ENCODE data around the gene IVD.

DNA sequence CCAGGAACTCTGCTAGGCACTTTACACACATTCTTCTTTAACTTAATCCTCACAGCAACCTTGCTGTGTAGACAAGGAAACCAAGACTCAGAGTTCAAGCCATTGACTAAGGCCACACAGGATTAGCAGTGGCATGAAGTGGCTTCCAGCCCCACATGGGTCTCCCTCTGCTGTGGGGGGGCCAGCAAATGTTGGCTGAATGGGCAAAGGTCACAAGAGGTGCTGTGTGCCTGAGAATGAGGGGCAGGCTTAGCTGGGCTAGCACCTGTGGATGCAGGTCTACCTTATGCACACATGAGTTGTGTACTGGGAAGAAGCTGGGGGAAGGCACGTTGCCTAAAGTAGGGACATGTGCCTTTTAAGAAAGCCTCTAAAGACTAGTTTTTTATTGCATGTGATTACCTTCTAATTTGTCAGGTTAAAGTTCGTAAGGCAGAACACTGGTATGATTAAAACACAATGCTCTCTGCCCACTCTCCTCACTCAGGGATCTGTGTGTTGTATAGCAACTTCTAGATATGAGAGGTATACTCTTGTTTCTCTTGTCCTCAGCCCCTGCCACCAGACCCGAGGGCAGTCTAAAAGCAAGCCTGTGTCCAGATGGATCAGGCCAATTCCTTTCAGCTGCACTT lies 46.0 kb downstream of the IVD start:
- no peak for TF ChIP-seq POLR2A (IDR thresholded peaks at IDR 0.05)
- TF ChIP-seq, protein P1, sequence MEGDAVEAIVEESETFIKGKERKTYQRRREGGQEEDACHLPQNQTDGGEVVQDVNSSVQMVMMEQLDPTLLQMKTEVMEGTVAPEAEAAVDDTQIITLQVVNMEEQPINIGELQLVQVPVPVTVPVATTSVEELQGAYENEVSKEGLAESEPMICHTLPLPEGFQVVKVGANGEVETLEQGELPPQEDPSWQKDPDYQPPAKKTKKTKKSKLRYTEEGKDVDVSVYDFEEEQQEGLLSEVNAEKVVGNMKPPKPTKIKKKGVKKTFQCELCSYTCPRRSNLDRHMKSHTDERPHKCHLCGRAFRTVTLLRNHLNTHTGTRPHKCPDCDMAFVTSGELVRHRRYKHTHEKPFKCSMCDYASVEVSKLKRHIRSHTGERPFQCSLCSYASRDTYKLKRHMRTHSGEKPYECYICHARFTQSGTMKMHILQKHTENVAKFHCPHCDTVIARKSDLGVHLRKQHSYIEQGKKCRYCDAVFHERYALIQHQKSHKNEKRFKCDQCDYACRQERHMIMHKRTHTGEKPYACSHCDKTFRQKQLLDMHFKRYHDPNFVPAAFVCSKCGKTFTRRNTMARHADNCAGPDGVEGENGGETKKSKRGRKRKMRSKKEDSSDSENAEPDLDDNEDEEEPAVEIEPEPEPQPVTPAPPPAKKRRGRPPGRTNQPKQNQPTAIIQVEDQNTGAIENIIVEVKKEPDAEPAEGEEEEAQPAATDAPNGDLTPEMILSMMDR (IDR thresholded peaks at IDR 0.05 in 4 of 5, conservative IDR thresholded peaks at IDR 0.05 in 1 of 5), result no peak
